Neural cell (in vitro differentiated cells): ENCODE measurements around the gene HPGD. TPM values are rescaled to one million over a fixed set of nuclear protein-coding genes. Genes with fewer than 3 reads are reported as not detected.

Source experiments
- H2AFZ ChIP-seq: fragments of 200-600, 300-800 bp; sonication (generic), shearing (Covaris generic); 2 replicates; pipeline ENCODE4 v1.6.0; 2014; ENCODE audit warnings: low read depth, mild to moderate bottlenecking, antibody characterized with exemption, low read length, moderate library complexity
- H3F3A ChIP-seq: fragments of 200-600 bp; shearing (Covaris generic); 2 replicates; pipeline ENCODE4 v1.6.1; 2016; ENCODE audit warnings: mild to moderate bottlenecking, moderate library complexity, mixed read lengths, antibody characterized with exemption, low read length; ENCODE audit not compliant: insufficient read depth, poor library complexity, severe bottlenecking
- H3K27ac ChIP-seq: fragments of 200-600, 300-800 bp; sonication (generic), shearing (Covaris generic); 2 replicates; pipeline ENCODE4 v1.5.1; 2014; ENCODE audit warnings: mild to moderate bottlenecking, low read length, moderate library complexity
- H3K27me3 ChIP-seq: fragments of 300-800, 200-600 bp; sonication (generic), shearing (Covaris generic); 2 replicates; pipeline ENCODE4 v1.6.0; 2014; ENCODE audit warnings: mild to moderate bottlenecking, low read depth, low read length, moderate library complexity; ENCODE audit not compliant: insufficient read depth
- H3K36me3 ChIP-seq: fragments of 300-800, 200-600 bp; sonication (generic), shearing (Covaris generic); 2 replicates; pipeline ENCODE4 v1.5.1; 2014; ENCODE audit warnings: mild to moderate bottlenecking, antibody characterized with exemption, low read length, moderate library complexity; ENCODE audit not compliant: insufficient read depth
- H3K4me2 ChIP-seq: fragments of 300-800, 200-600 bp; sonication (generic), shearing (Covaris generic); 2 replicates; pipeline ENCODE4 v1.6.0; 2014; ENCODE audit warnings: mild to moderate bottlenecking, low read length
- H3K4me3 ChIP-seq: fragments of 300-800, 200-600 bp; sonication (generic), shearing (Covaris generic); 2 replicates; pipeline ENCODE4 v1.5.1; 2014; ENCODE audit warnings: mild to moderate bottlenecking, low read length, moderate library complexity
- H3K79me2 ChIP-seq: fragments of 200-600 bp; shearing (Covaris generic); replicated peaks from 2 replicates; pipeline ENCODE4 v1.6.0; 2014; ENCODE audit warnings: mild to moderate bottlenecking, low read length, moderate library complexity; ENCODE audit not compliant: insufficient read depth
- H3K9ac ChIP-seq: fragments of 300-800, 200-600 bp; sonication (generic), shearing (Covaris generic); 2 replicates; pipeline ENCODE4 v1.6.1; 2016; ENCODE audit warnings: mild to moderate bottlenecking, low read length, mixed read lengths
- H3K9me2 ChIP-seq: fragments of 200-600 bp; shearing (Covaris generic); 2 replicates; pipeline ENCODE4 v1.6.1; 2016; ENCODE audit warnings: mild to moderate bottlenecking, low read length, mixed read lengths; ENCODE audit not compliant: insufficient read depth
- H3K9me3 ChIP-seq: fragments of 200-600, 300-800 bp; sonication (generic), shearing (Covaris generic); 2 replicates; pipeline ENCODE4 v1.6.1; 2016; ENCODE audit warnings: mild to moderate bottlenecking, mixed run types, low read length, moderate library complexity, mixed read lengths
- H4K20me1 ChIP-seq: fragments of 200-600 bp; shearing (Covaris generic); 2 replicates; pipeline ENCODE4 v1.6.1; 2016; ENCODE audit warnings: mild to moderate bottlenecking, mixed run types; ENCODE audit not compliant: insufficient read depth
- EP300 ChIP-seq: fragments of 450-650 bp; conservative IDR thresholded peaks from 2 replicates; pipeline ENCODE4 v1.6.1; 2014; ENCODE audit warnings: antibody characterized with exemption, mild to moderate bottlenecking, moderate library complexity; ENCODE audit not compliant: poor library complexity, severe bottlenecking
- EZH2 ChIP-seq: fragments of 200-600, 300-800 bp; shearing (Covaris generic), sonication (generic); IDR thresholded peaks from 2 replicates; pipeline ENCODE4 v1.6.1; 2014; ENCODE audit warnings: antibody characterized with exemption, low read length, borderline replicate concordance, mild to moderate bottlenecking; ENCODE audit not compliant: insufficient read depth, poor library complexity, severe bottlenecking
- MXI1 ChIP-seq: fragments of 450-650 bp; conservative IDR thresholded peaks from 2 replicates; pipeline ENCODE4 v1.6.1; 2014; ENCODE audit warnings: antibody characterized with exemption, mild to moderate bottlenecking; ENCODE audit not compliant: poor library complexity, severe bottlenecking
- POLR2AphosphoS5 ChIP-seq: IDR thresholded peaks from 2 replicates; pipeline ENCODE4 v1.6.1; 2012
- RAD21 ChIP-seq: fragments of 450-650 bp; conservative IDR thresholded peaks from 2 replicates; pipeline ENCODE4 v1.6.1; 2014; ENCODE audit warnings: antibody characterized with exemption, mild to moderate bottlenecking, moderate library complexity
- SMC3 ChIP-seq: fragments of 450-650 bp; conservative IDR thresholded peaks from 2 replicates; pipeline ENCODE4 v1.6.1; 2014; ENCODE audit warnings: antibody characterized with exemption, mild to moderate bottlenecking, moderate library complexity; ENCODE audit not compliant: poor library complexity
- TAF1 ChIP-seq: IDR thresholded peaks from 2 replicates; pipeline ENCODE4 v1.6.1; 2012; ENCODE audit warnings: low read depth
- polyA plus RNA-seq: library from polyadenylated mRNA; depleted of rRNA; stranded (reverse); fragments of >200 nt; gene quantifications from 2 replicates; pipeline ENCODE4 v1.2.3, GENCODE V29; 2014
- TF ChIP-seq, protein P1 (sequence below): IDR thresholded peaks from 2 replicates; pipeline ENCODE4 v1.6.1; 2012; ENCODE audit warnings: borderline replicate concordance
- TF ChIP-seq, protein P2 (sequence below): fragments of 450-650 bp; IDR thresholded peaks from 2 replicates; pipeline ENCODE4 v1.5.1; 2014; ENCODE audit warnings: antibody characterized with exemption, mild to moderate bottlenecking, moderate library complexity; ENCODE audit not compliant: poor library complexity, severe bottlenecking

Gene HPGD
- polyA plus RNA-seq, 1 donor from 2014 or later, result 23.7 TPM

DNA sequence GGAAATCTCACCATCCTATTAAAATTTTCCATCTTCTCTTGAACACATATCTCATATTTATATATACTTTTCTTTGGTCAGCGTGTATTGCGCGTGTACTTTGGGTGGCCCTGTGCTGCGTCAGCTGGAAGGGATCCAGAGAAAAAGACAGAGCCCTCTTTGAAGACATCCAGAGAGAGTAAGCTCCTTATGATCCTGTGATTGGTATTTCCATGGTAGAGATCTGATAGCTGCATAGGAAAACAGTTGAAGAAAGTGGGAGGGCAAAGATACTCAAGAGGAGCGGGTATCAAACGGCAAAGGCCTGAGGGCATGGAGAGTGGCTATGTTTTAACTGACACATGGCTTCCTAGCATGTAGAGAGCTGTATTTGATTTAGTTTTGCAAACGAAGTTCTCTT, 4.4 kb upstream of the HPGD start:
- Histone ChIP-seq H3K9ac (no peak overlapping the region), H3K27me3 (peaks cover 23% of the 10 kb centered on the region), H3K9me3 (no peaks in the 10 kb centered on the region), H3K36me3 (no peaks in the 10 kb centered on the region), H2AFZ (no peak overlapping the region), H3F3A (no peaks in the 10 kb centered on the region), H3K4me3 (no peak overlapping the region), H4K20me1 (no peaks in the 10 kb centered on the region), H3K4me2 (no peak overlapping the region), H3K9me2 (no peaks in the 10 kb centered on the region), H3K27ac (no peak overlapping the region), H3K79me2 (no peaks in the 10 kb centered on the region)
- TF ChIP-seq, protein P1, sequence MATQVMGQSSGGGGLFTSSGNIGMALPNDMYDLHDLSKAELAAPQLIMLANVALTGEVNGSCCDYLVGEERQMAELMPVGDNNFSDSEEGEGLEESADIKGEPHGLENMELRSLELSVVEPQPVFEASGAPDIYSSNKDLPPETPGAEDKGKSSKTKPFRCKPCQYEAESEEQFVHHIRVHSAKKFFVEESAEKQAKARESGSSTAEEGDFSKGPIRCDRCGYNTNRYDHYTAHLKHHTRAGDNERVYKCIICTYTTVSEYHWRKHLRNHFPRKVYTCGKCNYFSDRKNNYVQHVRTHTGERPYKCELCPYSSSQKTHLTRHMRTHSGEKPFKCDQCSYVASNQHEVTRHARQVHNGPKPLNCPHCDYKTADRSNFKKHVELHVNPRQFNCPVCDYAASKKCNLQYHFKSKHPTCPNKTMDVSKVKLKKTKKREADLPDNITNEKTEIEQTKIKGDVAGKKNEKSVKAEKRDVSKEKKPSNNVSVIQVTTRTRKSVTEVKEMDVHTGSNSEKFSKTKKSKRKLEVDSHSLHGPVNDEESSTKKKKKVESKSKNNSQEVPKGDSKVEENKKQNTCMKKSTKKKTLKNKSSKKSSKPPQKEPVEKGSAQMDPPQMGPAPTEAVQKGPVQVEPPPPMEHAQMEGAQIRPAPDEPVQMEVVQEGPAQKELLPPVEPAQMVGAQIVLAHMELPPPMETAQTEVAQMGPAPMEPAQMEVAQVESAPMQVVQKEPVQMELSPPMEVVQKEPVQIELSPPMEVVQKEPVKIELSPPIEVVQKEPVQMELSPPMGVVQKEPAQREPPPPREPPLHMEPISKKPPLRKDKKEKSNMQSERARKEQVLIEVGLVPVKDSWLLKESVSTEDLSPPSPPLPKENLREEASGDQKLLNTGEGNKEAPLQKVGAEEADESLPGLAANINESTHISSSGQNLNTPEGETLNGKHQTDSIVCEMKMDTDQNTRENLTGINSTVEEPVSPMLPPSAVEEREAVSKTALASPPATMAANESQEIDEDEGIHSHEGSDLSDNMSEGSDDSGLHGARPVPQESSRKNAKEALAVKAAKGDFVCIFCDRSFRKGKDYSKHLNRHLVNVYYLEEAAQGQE, result no peak
- TF ChIP-seq RAD21 (no peak), SMC3 (no peak), POLR2AphosphoS5 (no peak), EP300 (no peak), EZH2 (no peak), TAF1 (no peak), MXI1 (no peak)
- TF ChIP-seq, protein P2, sequence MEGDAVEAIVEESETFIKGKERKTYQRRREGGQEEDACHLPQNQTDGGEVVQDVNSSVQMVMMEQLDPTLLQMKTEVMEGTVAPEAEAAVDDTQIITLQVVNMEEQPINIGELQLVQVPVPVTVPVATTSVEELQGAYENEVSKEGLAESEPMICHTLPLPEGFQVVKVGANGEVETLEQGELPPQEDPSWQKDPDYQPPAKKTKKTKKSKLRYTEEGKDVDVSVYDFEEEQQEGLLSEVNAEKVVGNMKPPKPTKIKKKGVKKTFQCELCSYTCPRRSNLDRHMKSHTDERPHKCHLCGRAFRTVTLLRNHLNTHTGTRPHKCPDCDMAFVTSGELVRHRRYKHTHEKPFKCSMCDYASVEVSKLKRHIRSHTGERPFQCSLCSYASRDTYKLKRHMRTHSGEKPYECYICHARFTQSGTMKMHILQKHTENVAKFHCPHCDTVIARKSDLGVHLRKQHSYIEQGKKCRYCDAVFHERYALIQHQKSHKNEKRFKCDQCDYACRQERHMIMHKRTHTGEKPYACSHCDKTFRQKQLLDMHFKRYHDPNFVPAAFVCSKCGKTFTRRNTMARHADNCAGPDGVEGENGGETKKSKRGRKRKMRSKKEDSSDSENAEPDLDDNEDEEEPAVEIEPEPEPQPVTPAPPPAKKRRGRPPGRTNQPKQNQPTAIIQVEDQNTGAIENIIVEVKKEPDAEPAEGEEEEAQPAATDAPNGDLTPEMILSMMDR, result no peak

DNA sequence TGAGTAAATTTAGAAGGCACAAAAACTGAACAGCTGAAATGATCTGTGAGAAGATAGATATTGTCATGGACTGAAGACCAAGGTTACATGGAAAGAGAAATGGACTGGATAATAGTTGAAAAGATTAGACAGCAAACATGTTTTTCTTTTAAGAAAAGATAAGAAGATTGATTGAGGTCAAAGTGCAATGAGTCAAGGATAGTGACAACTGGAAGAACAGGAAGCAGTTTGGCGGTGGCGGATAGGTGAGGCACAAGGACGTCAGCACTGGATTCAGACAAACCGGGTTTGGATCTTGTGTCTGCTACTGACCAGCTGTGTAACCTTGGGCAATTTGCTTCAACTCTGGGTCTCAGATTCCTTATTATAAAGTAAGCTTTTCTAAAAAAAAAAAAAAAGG, 2.0 kb upstream of the HPGD start:
- no peaks in the 10 kb centered on the region for H3K9me2 ChIP-seq

More for the DNA sequence above, 2.0 kb upstream of the HPGD start:
- Histone ChIP-seq H3F3A (no peaks in the 10 kb centered on the region), H3K36me3 (no peaks in the 10 kb centered on the region), H3K9me3 (no peaks in the 10 kb centered on the region), H2AFZ (no peak overlapping the region), H4K20me1 (no peaks in the 10 kb centered on the region), H3K4me2 (no peak overlapping the region), H3K27me3 (peaks cover 31% of the 10 kb centered on the region), H3K4me3 (no peak overlapping the region), H3K79me2 (no peaks in the 10 kb centered on the region), H3K27ac (no peak overlapping the region), H3K9ac (no peak overlapping the region)
- TF ChIP-seq MXI1 (no peak), TAF1 (no peak), POLR2AphosphoS5 (no peak), EZH2 (no peak), SMC3 (no peak), RAD21 (no peak), EP300 (no peak)
- TF ChIP-seq, protein P2, result no peak
- TF ChIP-seq, protein P1, result no peak
